Iris pigment epithelial cell (primary cell): ENCODE measurements around the gene ESRP2.

Source experiments
- DNase-seq: peaks from one replicate; pipeline ENCODE4 v3.0.0-alpha.2; 2011; ENCODE audit warnings: low read depth

Gene ESRP2

DNA sequence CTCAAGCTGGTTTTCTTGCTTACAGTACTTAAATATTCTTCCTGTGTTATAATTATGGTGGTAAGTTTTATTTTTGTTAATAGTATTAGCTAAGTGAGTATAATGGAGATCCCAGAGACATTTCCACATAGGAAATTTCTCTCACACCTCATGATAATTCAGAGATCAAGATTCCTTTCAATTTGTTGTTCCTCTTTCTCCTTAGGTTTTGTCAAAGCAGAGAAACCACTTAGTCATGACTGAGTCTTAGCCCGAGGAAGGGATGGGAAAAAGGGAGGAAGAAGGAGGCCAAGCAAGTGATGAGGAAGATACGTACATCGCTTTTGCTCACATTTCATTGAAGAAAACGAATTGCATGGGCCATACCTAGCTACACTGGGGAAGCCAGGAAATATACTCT is 18.4 kb downstream of the ESRP2 start:
- no peak for DNase-seq

DNA sequence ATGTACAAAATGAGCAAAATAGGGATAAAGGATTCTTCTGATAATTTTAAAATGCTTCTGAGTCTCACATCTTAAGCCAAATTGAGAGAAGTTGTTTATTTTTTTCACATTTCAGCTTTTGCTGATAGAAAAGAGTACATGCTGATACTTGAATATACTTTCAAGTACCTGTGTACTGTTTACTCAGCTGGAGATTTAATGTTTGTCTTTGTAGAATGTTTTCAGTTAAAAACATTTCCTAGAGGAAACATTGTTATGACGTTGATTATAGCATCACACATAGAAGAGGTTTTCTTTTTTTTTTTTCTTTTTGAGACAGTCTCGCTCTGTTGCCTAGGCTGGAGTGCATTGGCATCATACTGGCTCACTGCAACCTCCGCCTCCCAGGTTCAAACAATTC is 19.7 kb downstream of the ESRP2 start:
- no peak for DNase-seq

DNA sequence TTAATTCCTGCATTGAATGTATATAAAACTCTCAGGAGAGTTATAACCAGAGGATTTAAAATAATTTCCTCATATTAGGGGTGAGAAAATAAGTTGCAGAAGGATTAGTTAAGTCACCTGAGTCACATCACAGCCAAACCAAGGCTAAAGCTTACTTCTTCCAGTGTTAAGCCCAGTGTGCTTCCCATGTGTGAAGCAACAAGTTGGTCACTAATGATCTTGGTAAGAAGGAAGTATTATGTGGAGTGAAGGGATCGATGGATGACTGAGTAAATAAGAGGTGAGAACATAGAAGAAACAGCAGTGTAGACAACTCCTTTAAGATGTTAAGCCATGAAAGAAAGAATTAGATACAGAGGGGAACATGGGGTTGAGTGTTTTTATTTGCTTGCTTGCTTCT is 20.6 kb downstream of the ESRP2 start:
- DNase-seq: no peak

DNA sequence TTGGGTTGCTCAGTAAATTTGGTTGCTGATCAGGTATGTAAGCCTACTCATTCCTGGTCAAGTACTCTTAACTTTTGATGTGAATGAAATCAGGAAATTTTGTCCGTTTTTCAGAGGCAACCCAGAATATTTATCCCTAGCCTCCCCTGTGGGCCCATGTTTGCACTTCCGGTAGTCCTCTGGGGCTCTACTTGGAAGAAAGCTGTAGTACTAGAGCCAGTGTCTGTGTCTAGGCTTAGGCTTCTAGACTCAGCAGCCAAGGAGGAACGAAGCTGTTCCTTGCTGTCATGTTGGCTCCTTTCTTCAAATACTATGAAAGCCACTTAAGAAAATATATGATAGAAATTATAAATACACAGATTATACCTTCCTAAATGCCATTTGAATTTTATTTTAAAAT is 21.2 kb downstream of the ESRP2 start:
- DNase-seq: no peak

DNA sequence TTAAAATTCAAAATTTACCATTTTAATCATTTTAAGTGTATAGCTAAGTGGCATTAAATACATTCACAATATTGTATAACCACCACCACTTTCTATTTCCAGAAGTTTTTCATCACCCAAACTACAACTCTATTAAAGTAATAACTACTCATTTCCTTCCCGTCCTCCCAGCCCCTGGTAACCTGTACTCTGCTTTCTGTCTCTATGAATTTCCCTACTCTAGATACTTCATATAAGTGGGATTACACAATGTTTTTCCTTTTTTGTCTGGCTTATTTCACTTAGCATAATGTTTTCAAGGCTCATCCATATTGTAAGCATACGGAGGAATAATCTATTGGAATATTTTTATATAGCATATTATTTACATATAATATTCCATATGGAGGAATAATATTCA is 29.7 kb downstream of the ESRP2 start:
- no peak for DNase-seq

DNA sequence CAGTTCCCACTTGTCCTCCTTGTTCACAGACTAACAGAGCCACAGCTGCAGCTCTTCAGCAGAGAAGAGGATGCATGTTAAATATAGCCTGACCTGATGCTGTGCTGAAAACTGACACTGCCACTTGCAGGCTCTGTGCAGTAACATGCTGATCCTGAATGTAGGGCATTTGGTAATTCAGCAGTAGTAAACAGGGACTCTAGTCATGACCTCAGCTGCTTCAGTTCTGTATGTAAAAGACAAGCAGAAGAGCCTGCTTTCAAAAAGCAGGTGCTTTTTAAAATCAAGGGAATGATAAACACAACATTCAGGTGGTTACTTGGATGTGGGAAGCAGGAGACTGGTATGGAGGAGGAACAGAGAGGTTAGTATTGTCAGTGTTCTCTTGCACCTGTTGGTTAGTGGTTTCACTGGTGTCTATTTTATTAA is 33.8 kb downstream of the ESRP2 start:
- peak; percentile 70 for DNase-seq

DNA sequence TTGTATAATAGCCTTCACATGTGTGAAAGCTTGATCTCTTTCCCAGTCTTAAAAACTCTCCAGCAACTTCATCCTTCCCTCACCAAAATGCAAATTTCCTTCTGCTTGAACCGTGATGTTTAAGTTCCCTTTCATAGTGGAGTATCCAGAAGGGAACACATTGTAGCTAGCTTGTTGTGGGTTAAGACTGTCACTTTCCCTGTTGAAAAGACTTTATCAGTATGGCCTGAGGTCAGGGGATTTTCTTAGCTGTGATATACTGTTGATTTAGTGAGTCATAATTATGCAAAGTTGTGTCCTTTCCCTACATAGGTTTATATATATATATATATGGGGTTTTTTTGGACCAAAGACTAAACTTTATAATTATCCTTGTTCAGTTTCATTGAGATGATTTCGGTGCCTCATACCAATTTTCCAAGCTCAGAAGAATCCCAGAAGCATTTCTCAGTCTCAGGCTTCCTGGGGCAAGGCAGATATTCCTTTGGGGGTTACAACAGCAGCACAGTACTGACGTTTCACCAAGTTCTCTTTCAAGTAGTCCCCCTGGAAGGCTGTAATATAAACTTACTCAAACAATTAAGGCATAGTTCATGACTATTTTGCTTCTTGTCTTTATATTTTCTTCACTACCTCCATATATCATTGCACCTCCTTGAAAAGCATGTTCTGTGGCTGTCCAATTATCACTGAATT is 35.7 kb downstream of the ESRP2 start:
- peak; percentile 78 for DNase-seq

DNA sequence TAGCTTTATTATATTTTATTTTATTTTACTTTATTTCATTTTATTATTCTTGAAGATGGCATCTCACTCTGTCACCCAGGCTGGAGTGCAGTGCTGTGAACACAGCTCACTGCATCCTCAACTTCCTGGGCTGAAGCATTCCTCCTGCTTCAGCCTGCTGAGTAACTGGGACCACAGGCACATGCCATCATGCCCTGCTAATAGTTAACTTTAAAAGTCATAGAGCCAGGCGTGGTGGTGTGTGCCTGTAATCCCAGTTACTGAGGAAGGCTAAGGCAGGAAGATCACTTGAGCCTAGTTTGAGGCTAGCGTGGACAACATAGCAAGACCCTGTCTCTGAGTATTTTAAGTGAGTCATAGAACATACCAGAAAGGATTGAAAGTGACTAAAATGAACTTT is 38.7 kb downstream of the ESRP2 start:
- DNase-seq: peak; percentile 55

DNA sequence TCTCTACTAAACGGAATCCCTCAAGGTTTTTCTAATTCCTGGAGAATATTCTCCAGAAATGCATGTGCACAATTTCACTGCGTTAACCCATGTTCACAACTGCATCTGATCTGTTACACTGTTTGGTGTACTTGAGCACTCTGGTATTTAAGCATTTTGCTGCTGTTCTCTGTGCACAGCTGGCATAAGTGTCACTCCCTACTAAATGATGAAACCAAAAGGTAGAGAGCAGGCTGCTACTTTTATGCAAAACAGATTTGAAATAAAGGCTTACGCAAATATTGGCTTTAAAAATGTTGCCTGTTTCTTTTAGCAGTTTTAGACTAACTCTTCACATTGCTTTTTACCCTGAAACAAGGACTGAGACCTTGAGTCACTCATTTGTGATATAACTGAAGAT is 41.7 kb downstream of the ESRP2 start:
- DNase-seq: no peak

DNA sequence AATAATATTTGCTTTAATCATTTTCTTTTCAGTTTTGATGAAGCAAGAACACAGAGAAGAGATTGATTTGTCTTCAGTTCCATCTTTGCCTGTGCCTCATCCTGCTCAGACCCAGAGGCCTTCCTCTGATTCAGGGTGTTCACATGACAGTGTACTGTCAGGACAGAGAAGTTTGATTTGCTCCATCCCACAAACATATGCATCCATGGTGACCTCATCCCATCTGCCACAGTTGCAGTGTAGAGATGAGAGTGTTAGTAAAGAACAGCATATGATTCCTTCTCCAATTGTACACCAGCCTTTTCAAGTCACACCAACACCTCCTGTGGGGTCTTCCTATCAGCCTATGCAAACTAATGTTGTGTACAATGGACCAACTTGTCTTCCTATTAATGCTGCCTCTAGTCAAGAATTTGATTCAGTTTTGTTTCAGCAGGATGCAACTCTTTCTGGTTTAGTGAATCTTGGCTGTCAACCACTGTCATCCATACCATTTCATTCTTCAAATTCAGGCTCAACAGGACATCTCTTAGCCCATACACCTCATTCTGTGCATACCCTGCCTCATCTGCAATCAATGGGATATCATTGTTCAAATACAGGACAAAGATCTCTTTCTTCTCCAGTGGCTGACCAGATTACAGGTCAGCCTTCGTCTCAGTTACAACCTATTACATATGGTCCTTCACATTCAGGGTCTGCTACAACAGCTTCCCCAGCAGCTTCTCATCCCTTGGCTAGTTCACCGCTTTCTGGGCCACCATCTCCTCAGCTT is 45.0 kb downstream of the ESRP2 start:
- peak; percentile 21 for DNase-seq

DNA sequence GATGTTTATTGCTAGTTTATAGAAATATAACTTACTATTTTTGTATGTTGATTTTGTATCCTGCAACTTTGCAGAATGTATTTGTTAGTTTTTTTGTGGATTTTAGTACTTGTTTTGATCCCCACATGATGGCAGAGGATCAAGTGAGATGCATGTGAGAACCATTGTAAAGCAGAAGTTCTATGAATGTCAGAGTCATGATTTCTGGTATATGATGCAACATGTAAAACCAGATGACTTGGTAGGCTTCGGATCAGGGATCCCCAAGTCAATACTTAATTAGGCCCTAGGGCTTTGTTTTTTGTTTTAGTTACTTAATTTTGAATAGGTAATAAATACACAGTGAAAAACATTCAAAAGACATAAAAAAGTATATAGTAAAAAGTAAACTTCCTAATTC is 45.8 kb downstream of the ESRP2 start:
- DNase-seq: no peak

DNA sequence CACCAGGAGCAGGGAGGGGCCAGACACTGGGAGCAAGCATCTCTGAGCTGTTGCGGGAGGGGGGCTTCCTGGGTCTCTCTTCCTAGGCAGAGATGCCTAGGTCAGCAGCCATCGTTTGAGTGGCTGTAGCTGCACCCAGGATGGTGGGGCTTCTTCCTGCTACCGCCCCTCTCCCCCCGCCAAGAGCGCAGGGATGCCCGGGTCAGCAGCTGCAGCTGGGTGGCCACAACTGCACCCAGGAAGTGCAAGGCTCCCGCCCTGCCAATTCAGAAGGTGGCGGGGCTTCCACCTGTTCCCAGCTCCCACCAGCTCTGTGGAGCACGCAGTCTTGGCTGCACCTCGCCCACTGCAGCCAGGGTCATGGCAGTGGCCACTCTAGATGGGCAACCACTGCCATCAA is 47.8 kb downstream of the ESRP2 start:
- no peak for DNase-seq

DNA sequence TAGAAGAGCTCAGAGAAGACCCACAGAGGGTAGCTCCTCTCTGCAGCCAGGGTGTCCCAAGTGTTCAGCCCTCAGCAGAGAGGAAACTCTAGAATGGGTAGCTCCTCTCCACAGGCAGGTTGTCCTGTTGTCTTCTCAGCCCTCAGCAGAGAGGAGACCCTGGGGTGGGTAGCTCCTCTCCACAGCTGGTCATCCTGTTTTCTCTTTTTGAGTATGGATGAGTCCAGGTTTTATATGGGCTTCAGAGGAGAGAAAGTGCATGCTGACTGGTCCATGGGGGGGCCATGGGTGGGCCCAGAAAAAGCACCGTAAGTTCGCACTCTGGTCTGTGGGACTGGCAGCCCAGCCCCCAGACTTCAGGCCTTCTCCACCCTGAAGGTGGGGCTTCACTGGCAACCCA is 48.4 kb downstream of the ESRP2 start:
- no peak for DNase-seq

DNA sequence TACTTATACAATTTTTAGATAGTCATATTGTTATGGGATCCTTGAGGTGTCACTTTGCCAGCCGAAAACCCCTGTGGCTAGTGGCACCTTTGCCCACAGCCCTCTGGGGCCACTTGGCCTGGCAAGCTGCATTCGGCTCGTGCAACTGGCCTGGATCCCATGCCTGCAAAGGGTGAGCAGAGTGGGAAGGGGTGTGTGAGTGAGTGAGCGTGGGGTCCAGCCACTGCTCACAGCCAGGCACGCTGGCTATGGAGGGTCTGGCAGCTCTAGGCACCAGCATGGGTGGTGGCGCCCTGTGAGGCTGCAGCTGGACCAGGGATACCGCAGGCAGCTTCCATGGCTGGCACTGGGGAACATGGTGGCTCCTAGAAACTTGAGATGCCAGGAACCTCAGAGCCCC is 49.0 kb downstream of the ESRP2 start:
- no peak for DNase-seq

DNA sequence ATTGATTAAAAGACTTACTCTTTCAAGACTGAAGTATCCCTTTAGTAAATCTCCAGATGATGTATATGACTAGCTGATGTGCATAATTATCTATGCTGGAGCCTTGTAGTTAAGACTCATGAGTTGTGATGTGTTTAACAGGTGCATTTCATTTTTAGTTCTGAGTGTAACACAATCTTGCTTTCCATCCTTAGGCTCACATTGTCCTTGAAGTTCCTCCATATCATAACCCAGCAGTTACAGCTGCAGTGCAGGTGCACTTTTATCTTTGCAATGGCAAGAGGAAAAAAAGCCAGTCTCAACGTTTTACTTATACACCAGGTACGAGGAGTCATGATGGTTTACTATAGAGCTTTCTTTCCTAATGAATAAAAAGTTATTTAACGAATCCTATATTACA is 52.9 kb downstream of the ESRP2 start:
- no peak for DNase-seq

DNA sequence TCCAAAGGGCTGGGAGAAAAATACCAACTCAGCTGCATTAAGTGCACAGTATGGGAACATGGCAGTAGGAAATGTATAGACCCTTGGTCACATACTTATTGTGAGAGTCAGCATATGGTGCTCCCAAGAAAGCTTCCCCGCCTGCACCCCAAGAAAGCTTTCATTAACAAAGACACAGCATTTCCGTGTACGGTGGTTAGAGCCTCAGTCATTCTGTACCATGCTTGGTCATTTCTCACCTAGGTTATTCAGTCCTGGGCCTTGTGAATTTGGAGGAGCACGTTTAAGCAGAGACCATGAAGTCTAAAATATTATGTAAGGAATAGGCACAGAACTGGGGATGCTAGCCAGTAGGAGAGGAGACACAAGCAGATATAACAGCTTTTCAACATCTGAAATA is 56.1 kb downstream of the ESRP2 start:
- DNase-seq: no peak

DNA sequence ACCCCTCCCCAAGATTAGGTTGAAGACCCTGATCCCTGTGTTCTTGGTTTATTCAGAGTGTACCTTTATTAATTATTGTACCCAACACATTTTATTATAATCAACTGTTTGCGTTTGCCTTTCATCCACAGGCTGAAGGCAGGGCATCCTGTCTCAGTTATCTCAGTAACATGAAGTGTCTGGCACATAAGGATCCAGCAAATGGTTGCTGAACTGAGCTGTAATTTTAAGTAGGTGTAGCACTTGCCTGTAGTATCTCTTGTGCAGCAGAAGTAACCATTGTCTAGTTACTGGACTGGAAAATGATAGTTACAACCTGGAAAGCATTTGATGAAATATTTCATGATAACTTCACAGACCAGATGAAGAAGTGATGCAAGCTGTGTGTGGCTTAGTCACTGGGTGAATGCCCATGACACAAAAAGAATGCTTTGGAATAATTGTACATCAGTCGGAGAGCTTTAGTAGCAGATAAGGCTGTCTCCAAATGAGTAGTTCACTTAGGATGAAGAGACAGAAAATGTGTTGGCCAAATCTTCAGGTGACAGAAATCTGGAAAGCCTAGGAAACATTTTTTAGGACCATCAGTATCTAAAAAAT is 56.6 kb downstream of the ESRP2 start:
- DNase-seq: peak; percentile 46
